Ovary (tissue), 9 donors: ENCODE data around the gene RFX4. TPM values are rescaled to one million over a fixed set of nuclear protein-coding genes. Genes with fewer than 3 reads are reported as not detected.

Experiments used
- DNase-seq, 5 donors: peaks; one replicate each; pipeline ENCODE4 v3.0.0-alpha.2; 2019 to 2020
- H3K27ac ChIP-seq, 2 donors: fragments of 200-600 bp; one replicate each; pipeline versions ENCODE4 v1.5.1 to v1.8.0; 2019 to 2022
- H3K27me3 ChIP-seq: fragments of 200-600 bp; one replicate; pipeline ENCODE4 v1.8.0; 2022
- H3K36me3 ChIP-seq: fragments of 200-600 bp; sonication (generic); one replicate; pipeline ENCODE4 v1.5.1; 2019
- H3K4me1 ChIP-seq: one replicate; pipeline ENCODE4 v1.8.1; 2013; ENCODE audit warnings: mild to moderate bottlenecking, moderate library complexity; ENCODE audit not compliant: insufficient read depth
- H3K4me3 ChIP-seq: fragments of 200-600 bp; sonication (generic); one replicate; pipeline ENCODE4 v1.5.1; 2017
- H3K9me3 ChIP-seq, 2 donors: fragments of 200-600 bp in 1 of 2; sonication (generic) in 1 of 2; one replicate each; pipeline versions ENCODE4 v1.5.1 to v1.8.1; 2013 to 2019; ENCODE audit warnings: mild to moderate bottlenecking in 1 of 2, moderate library complexity in 1 of 2
- EP300 ChIP-seq: sonication (generic); formaldehyde crosslinking; IDR thresholded peaks from one replicate; pipeline ENCODE4 v1.6.1; 2017; ENCODE audit warnings: antibody characterized with exemption
- POLR2A ChIP-seq: fragments of 450-650 bp; IDR thresholded peaks from one replicate; pipeline ENCODE4 v1.6.1; 2017; ENCODE audit warnings: antibody characterized with exemption, mild to moderate bottlenecking, moderate library complexity
- WGBS, 3 donors: extraction: QIAGEN DNeasy Blood & Tissue Kit in 1 of 3; methylation state at CpG; one replicate each; pipeline versions ENCODE4 v1.1.5 to v1.1.7; 2013 to 2017; 5-methylcytosine and 5-hydroxymethylcytosine counted together
- intact Hi-C, 4 donors: fragments of 100-400 bp; cut with DNase I; formaldehyde crosslinking; loops; one replicate each; pipeline versions ENCODE4 v1.11.0 to v1.15.1; 2022 to 2023
- polyA plus RNA-seq, 2 donors: library from polyadenylated mRNA; stranded (reverse); fragments of 200-250 nt in 1 of 2; fragments of 350-450 nt in 1 of 2; fragmentation: Illumina TruSeq in 1 of 2; extraction: RNeasy Lipid Tissue Mini Kit (QIAGEN cat#74804) in 1 of 2; gene quantifications; one replicate each; pipeline ENCODE4 v1.2.3, GENCODE V29; 2013 to 2014
- total RNA-seq, 7 donors: library from RNA; depleted of rRNA in 2 of 7; stranded (reverse); fragments of >200 nt in 2 of 7; fragmentation: NEBNext Ultra II Directional in 3 of 7; extraction: Animal tissue kit (Norgen Biotek cat#: 25700) in 3 of 7; gene quantifications; one replicate each; pipeline versions ENCODE4 v1.1.0 to v1.2.4, GENCODE V29; 2016 to 2023
- TF ChIP-seq, protein P1 (sequence below), 3 donors: fragments of 450-650 bp in 2 of 3; fragments of 200-600 bp in 1 of 3; IDR thresholded peaks; one replicate each; pipeline versions ENCODE4 v1.5.1 to v1.8.0; 2016 to 2022; ENCODE audit warnings: antibody characterized with exemption in 3 of 3, mild to moderate bottlenecking in 1 of 3
- donor health status: DM: no; HTN: no; CAD: no; lungs with moderate emphysema.
- donor health status: DM: no; HTN: no; CAD: no.
- donor health status: Bipolar disorder and iron deficiency.
- donor health status: DM: yes; HTN: yes; CAD: no.
- donor health status: DM: no; HTN: no; CAD: no.
- donor health status: DM: yes; HTN: yes; CAD: no.

RFX4 gene
- total and polyA plus RNA-seq, 9 donors: 0.30 TPM; not detected in 8

DNA sequence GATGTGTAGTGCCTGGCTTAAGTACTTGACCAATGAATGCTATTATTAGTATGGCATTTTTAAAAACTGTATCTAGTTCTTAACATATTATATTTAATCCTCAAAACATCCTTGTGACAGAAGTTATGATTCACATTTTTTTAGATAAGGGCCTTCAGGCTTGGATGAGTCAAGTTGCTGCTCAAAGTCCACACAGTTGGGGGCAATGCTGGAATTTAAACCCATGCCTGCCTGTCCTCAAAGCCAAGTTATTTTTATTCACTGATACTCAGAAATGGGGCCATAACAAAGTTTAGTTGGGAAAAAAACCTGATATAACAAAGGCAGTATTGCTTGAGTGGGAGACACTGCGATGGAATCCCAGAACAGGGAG lies 50.6 kb downstream of the RFX4 start:
- H3K4me3 ChIP-seq: no peak overlapping the region
- no peaks in the 10 kb centered on the region for H3K9me3 ChIP-seq
- no peaks in the 10 kb centered on the region for H3K4me1 ChIP-seq
- intact Hi-C loops: no loop called here
- no peak overlapping the region for H3K27ac ChIP-seq
- 62 to 92% (median 83%) methylated on average over 1 of the region's 1 CpG for WGBS, 3 donors
- no peak for DNase-seq
- TF ChIP-seq POLR2A: no peak
- TF ChIP-seq, protein P1, sequence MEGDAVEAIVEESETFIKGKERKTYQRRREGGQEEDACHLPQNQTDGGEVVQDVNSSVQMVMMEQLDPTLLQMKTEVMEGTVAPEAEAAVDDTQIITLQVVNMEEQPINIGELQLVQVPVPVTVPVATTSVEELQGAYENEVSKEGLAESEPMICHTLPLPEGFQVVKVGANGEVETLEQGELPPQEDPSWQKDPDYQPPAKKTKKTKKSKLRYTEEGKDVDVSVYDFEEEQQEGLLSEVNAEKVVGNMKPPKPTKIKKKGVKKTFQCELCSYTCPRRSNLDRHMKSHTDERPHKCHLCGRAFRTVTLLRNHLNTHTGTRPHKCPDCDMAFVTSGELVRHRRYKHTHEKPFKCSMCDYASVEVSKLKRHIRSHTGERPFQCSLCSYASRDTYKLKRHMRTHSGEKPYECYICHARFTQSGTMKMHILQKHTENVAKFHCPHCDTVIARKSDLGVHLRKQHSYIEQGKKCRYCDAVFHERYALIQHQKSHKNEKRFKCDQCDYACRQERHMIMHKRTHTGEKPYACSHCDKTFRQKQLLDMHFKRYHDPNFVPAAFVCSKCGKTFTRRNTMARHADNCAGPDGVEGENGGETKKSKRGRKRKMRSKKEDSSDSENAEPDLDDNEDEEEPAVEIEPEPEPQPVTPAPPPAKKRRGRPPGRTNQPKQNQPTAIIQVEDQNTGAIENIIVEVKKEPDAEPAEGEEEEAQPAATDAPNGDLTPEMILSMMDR (IDR thresholded peaks at IDR 0.05): no peak
- TF ChIP-seq EP300: no peak
- H3K36me3 ChIP-seq: no peaks in the 10 kb centered on the region
- H3K27me3 ChIP-seq: no peaks in the 10 kb centered on the region

DNA sequence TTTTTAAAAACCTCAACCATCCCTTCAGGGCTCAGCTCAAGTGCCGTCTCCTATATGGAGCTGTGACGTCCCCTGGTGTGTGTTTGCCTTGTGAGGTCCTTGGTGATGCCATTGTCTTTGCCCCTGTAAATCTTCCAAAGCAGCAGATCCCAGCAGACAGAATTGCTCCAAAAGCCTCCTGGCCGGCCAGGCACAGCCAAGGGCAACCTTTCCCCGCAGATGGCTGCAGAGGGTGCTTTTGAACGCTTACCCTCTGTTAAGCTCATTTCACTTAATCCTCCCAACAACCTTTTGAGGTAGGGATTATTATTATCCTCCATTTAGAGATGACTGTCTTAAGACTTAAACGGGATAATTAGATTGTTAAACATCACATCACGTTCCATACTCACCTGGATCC lies 51.4 kb downstream of the RFX4 start:
- no peak overlapping the region for H3K4me3 ChIP-seq
- no peaks in the 10 kb centered on the region for H3K36me3 ChIP-seq
- no peaks in the 10 kb centered on the region for H3K4me1 ChIP-seq
- no peaks in the 10 kb centered on the region for H3K27me3 ChIP-seq
- no peak overlapping the region for H3K27ac ChIP-seq
- H3K9me3 ChIP-seq: no peaks in the 10 kb centered on the region
- TF ChIP-seq EP300 (no peak), POLR2A (no peak)
- TF ChIP-seq, protein P1 (IDR thresholded peaks at IDR 0.05): no peak
- intact Hi-C loops: no loop called here
- WGBS, 3 donors: 76 to 77% (median 76%) methylated on average over 7 of the region's 7 CpGs
- DNase-seq: no peak

DNA sequence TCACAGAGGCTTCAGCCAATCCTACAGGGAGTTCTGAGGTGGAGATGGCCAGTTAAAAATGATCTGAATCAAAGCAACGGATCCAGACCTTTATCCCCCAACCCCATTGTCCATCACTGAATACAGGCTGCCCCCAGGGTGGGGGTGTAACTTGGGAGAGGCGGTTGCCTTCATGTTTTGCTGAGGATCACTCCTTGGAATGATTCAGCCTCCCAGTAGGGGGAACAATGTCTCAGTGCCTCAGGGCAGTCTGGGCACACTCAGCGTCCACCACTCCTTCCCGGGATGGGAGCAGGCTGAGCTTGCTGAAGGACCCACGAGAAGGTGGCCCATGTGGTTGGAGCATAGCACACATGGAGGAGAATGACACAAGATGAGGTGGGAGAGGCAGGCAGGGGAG lies 60.2 kb downstream of the RFX4 start:
- Histone ChIP-seq H3K4me1 (no peaks in the 10 kb centered on the region), H3K27ac (no peak overlapping the region), H3K9me3 (no peaks in the 10 kb centered on the region), H3K36me3 (no peaks in the 10 kb centered on the region), H3K27me3 (no peaks in the 10 kb centered on the region), H3K4me3 (no peak overlapping the region)
- TF ChIP-seq EP300 (no peak), POLR2A (no peak)
- TF ChIP-seq, protein P1 (IDR thresholded peaks at IDR 0.05): no peak
- no peak for DNase-seq
- WGBS, 3 donors: 62 to 70% (median 67%) methylated on average over 5 of the region's 5 CpGs
- intact Hi-C loops: no loop called here

DNA sequence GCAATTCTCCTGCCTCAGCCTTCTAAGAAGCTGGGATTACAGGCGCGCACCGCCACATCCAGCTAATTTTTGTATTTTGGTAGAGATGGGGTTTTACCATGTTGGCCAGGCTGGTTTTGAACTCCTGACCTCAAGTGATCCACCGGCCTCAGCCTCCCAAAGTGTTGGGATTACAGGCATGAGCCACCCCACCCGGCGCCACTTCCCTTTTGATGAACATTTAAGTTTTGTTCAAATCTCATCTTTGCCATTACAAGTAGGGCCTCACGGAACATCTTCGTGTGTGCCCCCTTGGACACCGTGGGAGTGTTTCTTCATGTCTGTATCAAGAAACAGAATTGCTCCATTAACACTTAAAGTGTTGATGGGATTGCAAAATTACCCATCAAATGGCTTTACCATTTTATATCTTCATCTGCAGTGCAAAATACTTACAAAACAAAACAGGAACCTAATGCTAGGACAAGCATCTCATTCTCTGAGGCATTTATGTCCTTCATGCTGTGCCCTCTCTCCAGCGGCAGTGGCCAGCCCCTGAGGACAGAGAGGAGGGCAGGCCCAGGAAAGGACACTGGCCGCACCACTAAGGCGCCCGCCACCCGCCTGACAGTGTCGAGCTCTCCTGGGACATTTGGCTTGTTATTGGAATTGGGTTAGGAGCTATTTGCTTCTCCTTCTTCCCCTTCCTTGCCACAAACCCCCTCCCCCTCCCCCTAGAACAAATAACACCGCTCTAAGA lies 61.7 kb downstream of the RFX4 start:
- intact Hi-C loops: no loop called here
- Histone ChIP-seq H3K27me3 (no peaks in the 10 kb centered on the region), H3K4me3 (no peak overlapping the region), H3K36me3 (no peaks in the 10 kb centered on the region), H3K9me3 (no peaks in the 10 kb centered on the region), H3K4me1 (no peaks in the 10 kb centered on the region), H3K27ac (no peak overlapping the region)
- 84 to 88% (median 87%) methylated on average over 16 of the region's 16 CpGs for WGBS, 3 donors
- DNase-seq: no peak
- TF ChIP-seq, protein P1 (IDR thresholded peaks at IDR 0.05): no peak
- TF ChIP-seq EP300 (no peak), POLR2A (no peak)
